Transverse colon (tissue), 3 donors: ENCODE measurements around the gene ARHGEF1.
"Not testable (repeated sequence)": the region's sequence is repeated elsewhere in the genome, so short reads cannot be mapped to it uniquely, and the experiment has no call there.

Source experiments
- POLR2A ChIP-seq: fragments of 450-650 bp; IDR thresholded peaks from one replicate; pipeline ENCODE4 v1.6.1; 2016; ENCODE audit warnings: antibody characterized with exemption, mild to moderate bottlenecking, moderate library complexity
- TF ChIP-seq, protein P1 (sequence below), 5 experiments: fragments of 200-600 bp in 3 of 5; fragments of 450-650 bp in 2 of 5; sonication (generic) in 3 of 5; IDR thresholded peaks; 1 replicate in 2 of 5; 2 replicates in 3 of 5; pipeline ENCODE4 v1.5.1; 2016 to 2017; ENCODE audit warnings: antibody characterized with exemption in 5 of 5, inconsistent platforms in 3 of 5, mild to moderate bottlenecking in 2 of 5, moderate library complexity in 1 of 5

DNA sequence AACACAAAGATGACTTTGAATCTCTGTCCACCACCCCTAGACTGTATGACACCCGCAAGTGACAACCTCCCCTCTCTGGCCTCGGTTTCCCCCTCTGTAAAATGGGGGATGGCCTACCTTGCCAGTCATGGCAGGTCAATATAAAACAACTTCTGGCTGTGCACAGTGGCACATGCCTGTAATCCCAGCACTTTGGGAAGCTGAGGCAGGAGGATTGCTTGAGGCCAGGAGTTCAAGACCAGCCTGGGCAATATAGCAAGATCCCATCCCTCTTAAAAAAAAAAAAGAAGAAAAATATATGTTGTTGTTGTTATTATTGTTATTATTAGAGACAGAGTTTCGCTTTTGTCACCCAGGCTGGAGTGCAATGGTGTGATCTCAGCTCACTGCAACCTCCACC, 7.0 kb upstream of the ARHGEF1 start:
- TF ChIP-seq, protein P1, sequence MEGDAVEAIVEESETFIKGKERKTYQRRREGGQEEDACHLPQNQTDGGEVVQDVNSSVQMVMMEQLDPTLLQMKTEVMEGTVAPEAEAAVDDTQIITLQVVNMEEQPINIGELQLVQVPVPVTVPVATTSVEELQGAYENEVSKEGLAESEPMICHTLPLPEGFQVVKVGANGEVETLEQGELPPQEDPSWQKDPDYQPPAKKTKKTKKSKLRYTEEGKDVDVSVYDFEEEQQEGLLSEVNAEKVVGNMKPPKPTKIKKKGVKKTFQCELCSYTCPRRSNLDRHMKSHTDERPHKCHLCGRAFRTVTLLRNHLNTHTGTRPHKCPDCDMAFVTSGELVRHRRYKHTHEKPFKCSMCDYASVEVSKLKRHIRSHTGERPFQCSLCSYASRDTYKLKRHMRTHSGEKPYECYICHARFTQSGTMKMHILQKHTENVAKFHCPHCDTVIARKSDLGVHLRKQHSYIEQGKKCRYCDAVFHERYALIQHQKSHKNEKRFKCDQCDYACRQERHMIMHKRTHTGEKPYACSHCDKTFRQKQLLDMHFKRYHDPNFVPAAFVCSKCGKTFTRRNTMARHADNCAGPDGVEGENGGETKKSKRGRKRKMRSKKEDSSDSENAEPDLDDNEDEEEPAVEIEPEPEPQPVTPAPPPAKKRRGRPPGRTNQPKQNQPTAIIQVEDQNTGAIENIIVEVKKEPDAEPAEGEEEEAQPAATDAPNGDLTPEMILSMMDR (IDR thresholded peaks at IDR 0.05) = not testable (repeated sequence)
- not testable (repeated sequence) for TF ChIP-seq POLR2A
